HCT116 (cell line): Measurements from ENCODE around the gene CHST14. TPM values are rescaled to one million over a fixed set of nuclear protein-coding genes. Genes with fewer than 3 reads are reported as not detected.

Experiments used
- ATAC-seq: fragments of 200-7000 bp; cut with Tn5 transposase; 2 replicates; pipeline ENCODE4 v1.9.1; 2020; ENCODE audit warnings: mild to moderate bottlenecking, moderate library complexity
- BruUV-seq: library from RNA; stranded (reverse); fragments of 400-500 nt; replicated peaks from 2 replicates; lab custom pipeline; 2021; lab: Mats Ljungman, UMichigan
- CTCF ChIA-PET: fragments of 300-600 bp; sonication (Branson Sonifier 250); formaldehyde crosslinking; loops from one replicate; lab custom pipeline; 2021; ENCODE audit warnings: antibody characterized with exemption; lab: Charles Lee
- POLR2A ChIA-PET: fragments of 300-600, 350-600 bp; sonication (Branson Sonifier 250); formaldehyde crosslinking; loops from one replicate; lab custom pipeline; 2021; ENCODE audit warnings: antibody characterized with exemption; lab: Charles Lee
- RAD21 ChIA-PET, 2 experiments: fragments of 300-600 bp; sonication (Branson Sonifier 250); formaldehyde crosslinking; loops; one replicate each; lab custom pipeline; 2023; ENCODE audit warnings: low total read pairs in 2 of 2; ENCODE audit not compliant: uncharacterized antibody in 2 of 2, unreplicated experiment in 2 of 2, low non-redundant PET in 1 of 2; lab: Charles Lee
- DNase-seq: peaks from one replicate; pipeline ENCODE4 v3.0.0-alpha.2; 2010; ENCODE audit warnings: low read depth, low spot score
- H2AFZ ChIP-seq: fragments of 200-600 bp; shearing (Covaris generic), sonication (generic); 2 replicates; pipeline ENCODE4 v1.6.1; 2017; ENCODE audit warnings: low read depth, mixed run types, mixed read lengths, antibody characterized with exemption, low read length; ENCODE audit not compliant: poor library complexity, severe bottlenecking
- H3K27ac ChIP-seq: 2 replicates; pipeline ENCODE4 v1.5.1; 2012; ENCODE audit warnings: low read depth, low read length
- H3K27me3 ChIP-seq: fragments of 200-600 bp; sonication (generic); 2 replicates; pipeline ENCODE4 v1.6.1; 2016; ENCODE audit warnings: mixed run types, low read length, mixed read lengths; ENCODE audit not compliant: insufficient read depth
- H3K36me3 ChIP-seq, 2 experiments: fragments of 200-500 bp in 1 of 2; fragments of 200-600 bp in 1 of 2; sonication (Bioruptor generic) in 1 of 2; sonication (generic) in 1 of 2; 2 replicates each; pipeline versions ENCODE4 v1.5.1 to v1.6.1; 2014 to 2016; ENCODE audit warnings: low read length in 2 of 2, inconsistent platforms in 1 of 2, mixed read lengths in 1 of 2, mixed run types in 1 of 2; ENCODE audit not compliant: insufficient read depth in 2 of 2, control insufficient read depth in 1 of 2
- H3K4me1 ChIP-seq, 2 experiments: fragments of 200-600 bp in 1 of 2; sonication (generic) in 1 of 2; 2 replicates each; pipeline versions ENCODE4 v1.5.1 to v1.6.1; 2012 to 2017; ENCODE audit warnings: low read length in 2 of 2, inconsistent platforms in 1 of 2, mild to moderate bottlenecking in 1 of 2, mixed read lengths in 1 of 2, mixed run types in 1 of 2, moderate library complexity in 1 of 2; ENCODE audit not compliant: insufficient read depth in 2 of 2, control insufficient read depth in 1 of 2
- H3K4me2 ChIP-seq: fragments of 200-600 bp; sonication (generic); 2 replicates; pipeline ENCODE4 v1.6.1; 2017; ENCODE audit warnings: mixed run types, low read length, mixed read lengths
- H3K4me3 ChIP-seq, 2 experiments: fragments of 200-600 bp in 1 of 2; sonication (generic) in 1 of 2; replicated peaks in 1 of 2; 2 replicates each; pipeline ENCODE4 v1.5.1; 2011 to 2016; ENCODE audit warnings: low read length in 2 of 2, control low read depth in 1 of 2, low read depth in 1 of 2, mild to moderate bottlenecking in 1 of 2, mixed read lengths in 1 of 2, mixed run types in 1 of 2
- H3K79me2 ChIP-seq: fragments of 200-600 bp; sonication (generic); 2 replicates; pipeline ENCODE4 v1.6.1; 2017; ENCODE audit warnings: mild to moderate bottlenecking, mixed run types, low read length, moderate library complexity, mixed read lengths; ENCODE audit not compliant: insufficient read depth
- H3K9ac ChIP-seq: fragments of 200-600 bp; sonication (generic); 2 replicates; pipeline ENCODE4 v1.6.1; 2016; ENCODE audit warnings: low read length, mixed read lengths
- H3K9me2 ChIP-seq: fragments of 200-600 bp; sonication (generic), shearing (Covaris generic); 2 replicates; pipeline ENCODE4 v1.6.1; 2017; ENCODE audit warnings: mixed run types, mild to moderate bottlenecking, moderate library complexity; ENCODE audit not compliant: insufficient read depth
- H3K9me3 ChIP-seq, 2 experiments: fragments of 200-500 bp in 1 of 2; fragments of 200-600 bp in 1 of 2; sonication (Bioruptor generic) in 1 of 2; sonication (generic) in 1 of 2; 2 replicates each; pipeline ENCODE4 v1.6.1; 2014 to 2017; ENCODE audit warnings: low read length in 2 of 2, mixed read lengths in 2 of 2, inconsistent platforms in 1 of 2, low read depth in 1 of 2, mild to moderate bottlenecking in 1 of 2, mixed run types in 1 of 2, moderate library complexity in 1 of 2; ENCODE audit not compliant: control insufficient read depth in 1 of 2, insufficient read depth in 1 of 2
- H4K20me1 ChIP-seq: fragments of 200-600 bp; sonication (generic), shearing (Covaris generic); 2 replicates; pipeline ENCODE4 v1.6.1; 2017; ENCODE audit warnings: mixed run types, mild to moderate bottlenecking, moderate library complexity; ENCODE audit not compliant: insufficient read depth
- CEBPB ChIP-seq: IDR thresholded peaks from 2 replicates; pipeline ENCODE4 v1.6.1; 2012; ENCODE audit warnings: low read depth
- EGR1 ChIP-seq: IDR thresholded peaks from 2 replicates; pipeline ENCODE4 v1.6.1; 2012; ENCODE audit warnings: low read depth
- EZH2phosphoT487 ChIP-seq: fragments of 200-600 bp; IDR thresholded peaks from 2 replicates; pipeline ENCODE4 v1.6.1; 2018; ENCODE audit warnings: antibody characterized with exemption, borderline replicate concordance
- JUND ChIP-seq: IDR thresholded peaks from 2 replicates; pipeline ENCODE4 v1.6.1; 2012
- POLR2AphosphoS5 ChIP-seq: IDR thresholded peaks from 2 replicates; pipeline ENCODE4 v1.6.1; 2011; ENCODE audit warnings: mild to moderate bottlenecking, low read depth, low read length, moderate library complexity
- RAD21 ChIP-seq: IDR thresholded peaks from 2 replicates; pipeline ENCODE4 v1.6.1; 2012; ENCODE audit warnings: low read depth, mild to moderate bottlenecking
- intact Hi-C: fragments of 100-400 bp; cut with micrococcal nuclease; formaldehyde crosslinking; loops from 2 replicates; pipeline ENCODE4 v1.10.0; 2022
- total RNA-seq: library from RNA; stranded (reverse); gene quantifications from one replicate; pipeline ENCODE4 v1.2.1, GENCODE V29; 2021; ENCODE audit not compliant: unreplicated experiment
- TF ChIP-seq, protein P1 (sequence below): IDR thresholded peaks from 2 replicates; pipeline ENCODE4 v1.6.1; 2012
- TF ChIP-seq, protein P2 (sequence below): IDR thresholded peaks from 2 replicates; pipeline ENCODE4 v1.6.1; 2012; ENCODE audit warnings: low read depth
- TF ChIP-seq, protein P3 (sequence below), 3 experiments: fragments of 200-600 bp in 1 of 3; sonication (generic) in 1 of 3; IDR thresholded peaks in 2 of 3; conservative IDR thresholded peaks in 1 of 3; 2 replicates each; pipeline ENCODE4 v1.5.1; 2012 to 2017; ENCODE audit warnings: low read depth in 2 of 3, low read length in 2 of 3, antibody characterized with exemption in 1 of 3, borderline replicate concordance in 1 of 3, control low read depth in 1 of 3, mild to moderate bottlenecking in 1 of 3, mixed read lengths in 1 of 3, mixed run types in 1 of 3, moderate library complexity in 1 of 3; ENCODE audit not compliant: insufficient read depth in 1 of 3

Gene CHST14
- total RNA-seq, 1 experiment from 2014 or later, result 12.7 TPM

DNA sequence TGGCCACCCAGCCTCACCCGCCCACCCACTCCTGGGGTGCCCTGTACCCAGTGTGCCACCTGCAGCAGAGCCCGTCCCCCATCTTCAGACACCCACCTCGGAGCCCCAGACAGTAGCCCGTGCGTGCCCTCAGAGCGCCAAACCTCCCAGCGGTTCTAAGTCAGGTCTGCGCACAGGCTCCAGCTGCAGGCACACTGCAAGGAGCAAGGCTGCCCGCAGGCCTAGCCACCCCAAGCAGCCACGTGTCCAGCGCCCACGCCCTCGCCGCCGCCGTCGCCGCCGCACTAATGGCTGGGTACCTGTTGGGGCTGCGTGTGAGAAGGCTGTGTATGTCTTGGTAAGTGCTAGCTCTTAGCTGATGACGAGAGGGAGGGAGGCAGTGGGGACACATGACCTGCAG lies 8.8 kb upstream of the CHST14 start:
- CTCF ChIA-PET, result no interaction called here
- intact Hi-C loops, result no loop called here
- no peak overlapping the region for H3K4me2 ChIP-seq
- BruUV-seq, result no TSS peak
- DNase-seq (no peak), ATAC-seq (no peak)
- H3K9ac ChIP-seq, result no peak overlapping the region
- POLR2A ChIA-PET, result no interaction called here
- H3K36me3 ChIP-seq, result peaks cover 9 to 10% of the 10 kb centered on the region in 2 experiments; a peak in 3 of 4 replicates
- no peaks in the 10 kb centered on the region for H3K9me3 ChIP-seq
- TF ChIP-seq, protein P1, sequence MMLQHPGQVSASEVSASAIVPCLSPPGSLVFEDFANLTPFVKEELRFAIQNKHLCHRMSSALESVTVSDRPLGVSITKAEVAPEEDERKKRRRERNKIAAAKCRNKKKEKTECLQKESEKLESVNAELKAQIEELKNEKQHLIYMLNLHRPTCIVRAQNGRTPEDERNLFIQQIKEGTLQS, result no peak
- no peak for TF ChIP-seq RAD21
- TF ChIP-seq, protein P2, sequence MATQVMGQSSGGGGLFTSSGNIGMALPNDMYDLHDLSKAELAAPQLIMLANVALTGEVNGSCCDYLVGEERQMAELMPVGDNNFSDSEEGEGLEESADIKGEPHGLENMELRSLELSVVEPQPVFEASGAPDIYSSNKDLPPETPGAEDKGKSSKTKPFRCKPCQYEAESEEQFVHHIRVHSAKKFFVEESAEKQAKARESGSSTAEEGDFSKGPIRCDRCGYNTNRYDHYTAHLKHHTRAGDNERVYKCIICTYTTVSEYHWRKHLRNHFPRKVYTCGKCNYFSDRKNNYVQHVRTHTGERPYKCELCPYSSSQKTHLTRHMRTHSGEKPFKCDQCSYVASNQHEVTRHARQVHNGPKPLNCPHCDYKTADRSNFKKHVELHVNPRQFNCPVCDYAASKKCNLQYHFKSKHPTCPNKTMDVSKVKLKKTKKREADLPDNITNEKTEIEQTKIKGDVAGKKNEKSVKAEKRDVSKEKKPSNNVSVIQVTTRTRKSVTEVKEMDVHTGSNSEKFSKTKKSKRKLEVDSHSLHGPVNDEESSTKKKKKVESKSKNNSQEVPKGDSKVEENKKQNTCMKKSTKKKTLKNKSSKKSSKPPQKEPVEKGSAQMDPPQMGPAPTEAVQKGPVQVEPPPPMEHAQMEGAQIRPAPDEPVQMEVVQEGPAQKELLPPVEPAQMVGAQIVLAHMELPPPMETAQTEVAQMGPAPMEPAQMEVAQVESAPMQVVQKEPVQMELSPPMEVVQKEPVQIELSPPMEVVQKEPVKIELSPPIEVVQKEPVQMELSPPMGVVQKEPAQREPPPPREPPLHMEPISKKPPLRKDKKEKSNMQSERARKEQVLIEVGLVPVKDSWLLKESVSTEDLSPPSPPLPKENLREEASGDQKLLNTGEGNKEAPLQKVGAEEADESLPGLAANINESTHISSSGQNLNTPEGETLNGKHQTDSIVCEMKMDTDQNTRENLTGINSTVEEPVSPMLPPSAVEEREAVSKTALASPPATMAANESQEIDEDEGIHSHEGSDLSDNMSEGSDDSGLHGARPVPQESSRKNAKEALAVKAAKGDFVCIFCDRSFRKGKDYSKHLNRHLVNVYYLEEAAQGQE, result no peak
- peaks cover 0 to under 1% of the 10 kb centered on the region in 2 experiments; a peak in 1 of 4 replicates for H3K4me1 ChIP-seq
- H3K79me2 ChIP-seq, result peaks cover 20% of the 10 kb centered on the region
- no peaks in the 10 kb centered on the region for H4K20me1 ChIP-seq
- no peak overlapping the region for H2AFZ ChIP-seq
- H3K27me3 ChIP-seq, result no peaks in the 10 kb centered on the region
- RAD21 ChIA-PET, result no interaction called here
- H3K27ac ChIP-seq, result no peak overlapping the region
- H3K9me2 ChIP-seq, result no peaks in the 10 kb centered on the region
- H3K4me3 ChIP-seq, result no peak overlapping the region

DNA sequence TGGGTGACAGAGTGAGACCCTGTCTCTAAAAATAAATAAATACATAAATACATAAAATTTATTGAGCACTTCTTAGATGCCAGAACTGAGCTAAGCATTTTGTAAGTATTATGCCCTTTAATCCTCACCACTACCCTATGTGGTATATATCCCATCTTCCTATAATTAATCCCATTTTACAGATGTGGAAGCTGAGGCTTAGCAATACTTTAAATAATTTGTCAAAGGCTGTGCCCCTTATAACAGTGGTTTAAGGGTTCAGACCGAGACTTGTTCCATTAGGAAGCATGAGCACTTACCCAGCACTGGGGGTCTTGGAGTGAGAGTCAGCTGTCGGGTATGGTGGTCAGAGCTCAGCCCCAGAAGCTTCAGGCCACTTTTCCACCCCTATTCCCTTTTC lies 7.5 kb upstream of the CHST14 start:
- RAD21 ChIA-PET, result no interaction called here
- Histone ChIP-seq H3K9ac (no peak overlapping the region), H3K4me3 (no peak overlapping the region), H3K4me2 (no peak overlapping the region), H3K4me1 (no peaks in the 10 kb centered on the region), H3K9me3 (no peaks in the 10 kb centered on the region), H3K9me2 (no peaks in the 10 kb centered on the region), H3K36me3 (peaks cover 9 to 10% of the 10 kb centered on the region in 2 experiments; a peak in 3 of 4 replicates), H3K27ac (no peak overlapping the region), H2AFZ (no peak overlapping the region), H4K20me1 (no peaks in the 10 kb centered on the region), H3K27me3 (no peaks in the 10 kb centered on the region), H3K79me2 (peaks cover 7% of the 10 kb centered on the region; the same call in 1 of the 2 replicates)
- intact Hi-C loops, result no loop called here
- ATAC-seq, result no peak
- no TSS peak for BruUV-seq
- no peak for DNase-seq
- CTCF ChIA-PET, result no interaction called here
- POLR2A ChIA-PET, result no interaction called here
- TF ChIP-seq, protein P1, result no peak
- TF ChIP-seq CEBPB, result no peak
- no peak for TF ChIP-seq EZH2phosphoT487
- no peak for TF ChIP-seq JUND
- TF ChIP-seq, protein P3, sequence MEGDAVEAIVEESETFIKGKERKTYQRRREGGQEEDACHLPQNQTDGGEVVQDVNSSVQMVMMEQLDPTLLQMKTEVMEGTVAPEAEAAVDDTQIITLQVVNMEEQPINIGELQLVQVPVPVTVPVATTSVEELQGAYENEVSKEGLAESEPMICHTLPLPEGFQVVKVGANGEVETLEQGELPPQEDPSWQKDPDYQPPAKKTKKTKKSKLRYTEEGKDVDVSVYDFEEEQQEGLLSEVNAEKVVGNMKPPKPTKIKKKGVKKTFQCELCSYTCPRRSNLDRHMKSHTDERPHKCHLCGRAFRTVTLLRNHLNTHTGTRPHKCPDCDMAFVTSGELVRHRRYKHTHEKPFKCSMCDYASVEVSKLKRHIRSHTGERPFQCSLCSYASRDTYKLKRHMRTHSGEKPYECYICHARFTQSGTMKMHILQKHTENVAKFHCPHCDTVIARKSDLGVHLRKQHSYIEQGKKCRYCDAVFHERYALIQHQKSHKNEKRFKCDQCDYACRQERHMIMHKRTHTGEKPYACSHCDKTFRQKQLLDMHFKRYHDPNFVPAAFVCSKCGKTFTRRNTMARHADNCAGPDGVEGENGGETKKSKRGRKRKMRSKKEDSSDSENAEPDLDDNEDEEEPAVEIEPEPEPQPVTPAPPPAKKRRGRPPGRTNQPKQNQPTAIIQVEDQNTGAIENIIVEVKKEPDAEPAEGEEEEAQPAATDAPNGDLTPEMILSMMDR (IDR thresholded peaks at IDR 0.05 in 2 of 3, conservative IDR thresholded peaks at IDR 0.05 in 1 of 3; ENCODE audit: borderline replicate concordance in 1 of 3, insufficient read depth in 1 of 3, low read depth in 2 of 3, low read length in 2 of 3), result no peak
- no peak for TF ChIP-seq EGR1
- TF ChIP-seq, protein P2, result no peak
- no peak for TF ChIP-seq POLR2AphosphoS5
